Neural progenitor cell (in vitro differentiated cells): ENCODE results near the gene RHOA.

Experiments
- CTCF ChIP-seq: fragments of 200-600 bp; sonication (generic); IDR thresholded peaks from 2 replicates; pipeline ENCODE4 v1.5.1; 2017; ENCODE audit warnings: antibody characterized with exemption, mild to moderate bottlenecking
- EZH2phosphoT487 ChIP-seq: fragments of 200-600 bp; sonication (generic); IDR thresholded peaks from 2 replicates; pipeline ENCODE4 v1.6.1; 2017; ENCODE audit warnings: antibody characterized with exemption

GRCh38 chr3:49453621-49454020, 41.8 kb upstream of the RHOA start:
- TF ChIP-seq CTCF (no peak), EZH2phosphoT487 (no peak)
